ENCODE data around the gene LAMC2.

LAMC2 gene

GRCh38 chr1:183287191-183287675 is 101.2 kb downstream of the LAMC2 start:
- DNase-seq (ENCODE audit: low read depth), result no peak

- no peak for DNase-seq (ENCODE audit: low read depth)
These were observed 102.5 kb downstream of the LAMC2 start for GRCh38 chr1:183288583-183288982.

GRCh38 chr1:183289051-183289496 is 103.0 kb downstream of the LAMC2 start:
- DNase-seq (ENCODE audit: low read depth), result no peak

DNA sequence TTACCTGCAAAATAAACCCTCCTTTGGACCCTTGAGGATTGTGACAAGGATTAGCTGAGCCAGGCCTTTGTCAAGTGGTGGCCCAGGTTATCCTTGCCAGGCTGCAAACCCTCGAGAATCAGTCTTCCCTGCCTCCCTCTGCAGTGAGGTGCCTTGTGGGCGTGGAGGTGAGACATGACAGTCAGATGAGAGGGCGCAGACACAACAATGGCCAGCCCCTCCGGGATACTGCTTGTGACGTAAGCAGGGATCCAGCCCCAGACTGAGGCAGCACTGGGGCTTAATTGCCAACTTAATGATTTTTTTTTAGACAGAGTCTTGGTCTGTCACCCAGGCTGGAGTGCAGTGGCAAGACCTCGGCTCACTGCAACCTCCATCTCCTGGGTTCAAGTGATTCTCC is 104.6 kb downstream of the LAMC2 start:
- DNase-seq (ENCODE audit: low read depth), result no peak

GRCh38 chr1:183291216-183291762 is 105.2 kb downstream of the LAMC2 start:
- no peak for DNase-seq (ENCODE audit: low read depth)

DNA sequence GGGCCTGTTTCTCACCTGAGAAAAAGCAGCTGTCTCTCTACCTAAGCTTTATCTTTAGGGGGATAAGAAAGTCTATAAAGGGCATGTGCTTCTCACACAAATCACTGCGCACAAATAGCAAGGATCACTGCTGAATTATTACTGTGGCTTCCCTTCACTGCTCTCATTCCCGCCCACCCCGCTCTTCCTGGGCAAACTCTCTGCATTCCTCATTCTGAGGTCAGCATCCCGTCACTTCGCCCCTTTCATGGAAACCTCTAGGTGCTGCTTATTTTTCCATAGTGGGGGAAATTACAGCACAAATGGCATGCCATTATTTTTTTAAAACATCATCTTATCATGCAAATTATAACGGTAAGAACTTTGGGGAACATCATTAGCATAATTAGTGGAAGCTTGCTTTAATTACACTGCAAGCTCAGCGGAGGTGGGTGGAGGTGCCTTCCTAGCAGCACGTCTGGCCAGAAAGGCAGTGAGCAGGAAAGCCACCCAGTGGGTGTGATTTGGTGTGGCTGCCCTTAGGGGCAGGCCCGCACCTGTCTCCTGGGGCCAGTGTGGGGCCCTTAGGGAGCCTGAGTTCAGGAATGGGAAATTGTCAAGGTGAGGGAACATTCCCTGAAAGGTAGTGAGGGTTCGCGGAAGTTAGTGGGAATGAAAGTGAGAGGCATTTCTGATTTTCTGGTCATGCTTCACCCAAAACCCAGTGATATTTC is 105.9 kb downstream of the LAMC2 start:
- no peak for DNase-seq (ENCODE audit: low read depth)

GRCh38 chr1:183293241-183293640 is 107.2 kb downstream of the LAMC2 start:
- DNase-seq (ENCODE audit: low read depth), result no peak

DNA sequence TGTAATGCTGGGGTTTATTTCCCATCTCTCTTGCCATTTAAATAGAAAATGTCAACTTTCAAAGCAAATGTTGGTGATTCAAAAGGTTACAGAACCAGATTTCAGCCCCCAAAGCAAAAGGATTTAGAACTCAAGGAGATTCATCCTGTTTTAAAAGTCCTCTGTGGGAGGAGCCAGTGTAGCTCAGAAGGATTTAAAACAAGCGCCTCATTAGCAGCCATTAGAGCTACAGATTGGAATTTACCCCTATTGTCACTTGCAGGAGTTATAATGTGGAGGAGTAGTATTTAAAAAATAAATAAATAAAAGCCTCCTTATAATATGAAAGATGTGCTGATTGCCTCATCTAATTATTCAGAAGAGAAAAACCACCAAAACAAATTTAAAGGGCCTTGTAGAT is 107.8 kb downstream of the LAMC2 start:
- DNase-seq (ENCODE audit: low read depth), result no peak

Data from stimulated activated CD8-positive, alpha-beta memory T cell treated with anti-CD3 and anti-CD28 coated beads, Interleukin-12 subunit alpha, Interleukin-12 subunit beta, amount 100 ng/mL, for 4 hours (primary cell).